Subcutaneous abdominal adipose tissue (tissue), 5 donors: ENCODE data around the gene POLR3A.

Experiments
- H3K27ac ChIP-seq: one replicate; pipeline ENCODE4 v1.7.0; 2013; ENCODE audit warnings: low read depth, mild to moderate bottlenecking, inconsistent platforms, low read length, moderate library complexity
- H3K27me3 ChIP-seq, 5 donors: one replicate each; pipeline ENCODE4 v1.7.0; 2013; ENCODE audit warnings: low read length in 5 of 5, inconsistent platforms in 1 of 5; ENCODE audit not compliant: control insufficient read depth in 5 of 5, insufficient read depth in 4 of 5
- H3K36me3 ChIP-seq, 5 donors: one replicate each; pipeline ENCODE4 v1.7.0; 2013; ENCODE audit warnings: low read length in 5 of 5; ENCODE audit not compliant: control insufficient read depth in 5 of 5, insufficient read depth in 5 of 5
- H3K4me1 ChIP-seq, 5 donors: one replicate each; pipeline ENCODE4 v1.7.0; 2013; ENCODE audit warnings: low read length in 5 of 5, mild to moderate bottlenecking in 3 of 5, moderate library complexity in 1 of 5; ENCODE audit not compliant: control insufficient read depth in 5 of 5, insufficient read depth in 5 of 5
- H3K4me3 ChIP-seq, 5 donors: one replicate each; pipeline ENCODE4 v1.7.0; 2013; ENCODE audit warnings: low read length in 5 of 5, low read depth in 1 of 5
- H3K9ac ChIP-seq, 5 donors: one replicate each; pipeline ENCODE4 v1.7.0; 2013; ENCODE audit warnings: low read length in 5 of 5, mild to moderate bottlenecking in 4 of 5, moderate library complexity in 3 of 5
- H3K9me3 ChIP-seq, 5 donors: one replicate each; pipeline ENCODE4 v1.7.0; 2013; ENCODE audit warnings: low read length in 5 of 5; ENCODE audit not compliant: control insufficient read depth in 5 of 5
- donor health status: healthy.
- donor health status: healthy.
- donor health status: healthy.
- donor health status: healthy.
- donor health status: healthy.

Gene POLR3A

GRCh38 chr10:78047314-78047891 is 18.1 kb upstream of the POLR3A start:
- Histone ChIP-seq H3K9me3 (no peaks in the 10 kb centered on the region), H3K4me3 (no peak overlapping the region), H3K27me3 (no peaks in the 10 kb centered on the region), H3K9ac (no peak overlapping the region), H3K4me1 (peaks cover 0 to 14% (median 6%) of the 10 kb centered on the region in 5 donors), H3K36me3 (peaks cover 2 to 10% (median 4%) of the 10 kb centered on the region in 5 donors), H3K27ac (no peak overlapping the region)

- Histone ChIP-seq H3K27me3 (no peaks in the 10 kb centered on the region), H3K4me3 (no peak overlapping the region), H3K9ac (no peak overlapping the region), H3K9me3 (no peaks in the 10 kb centered on the region), H3K4me1 (peaks cover 0 to 14% (median 6%) of the 10 kb centered on the region in 5 donors), H3K27ac (no peak overlapping the region), H3K36me3 (peaks cover 2 to 16% (median 10%) of the 10 kb centered on the region in 5 donors)
Measured at GRCh38 chr10:78046711-78047269, 17.5 kb upstream of the POLR3A start.

- Histone ChIP-seq H3K36me3 (peaks cover 2 to 25% (median 20%) of the 10 kb centered on the region in 5 donors), H3K27ac (no peak overlapping the region), H3K4me1 (peaks cover 0 to 14% (median 6%) of the 10 kb centered on the region in 5 donors), H3K4me3 (no peak overlapping the region), H3K9ac (no peak overlapping the region), H3K9me3 (no peaks in the 10 kb centered on the region), H3K27me3 (no peaks in the 10 kb centered on the region)
Measured at GRCh38 chr10:78045856-78046255, 16.5 kb upstream of the POLR3A start.

GRCh38 chr10:78045237-78045636 is 15.9 kb upstream of the POLR3A start:
- Histone ChIP-seq H3K9me3 (no peaks in the 10 kb centered on the region), H3K27me3 (no peaks in the 10 kb centered on the region), H3K9ac (no peak overlapping the region), H3K27ac (no peak overlapping the region), H3K4me3 (no peak overlapping the region), H3K4me1 (peaks cover 0 to 14% (median 6%) of the 10 kb centered on the region in 5 donors), H3K36me3 (peaks cover 7 to 32% (median 26%) of the 10 kb centered on the region in 5 donors)

- Histone ChIP-seq H3K4me1 (peaks cover 0 to 14% (median 6%) of the 10 kb centered on the region in 5 donors), H3K9ac (no peak overlapping the region), H3K4me3 (no peak overlapping the region), H3K9me3 (no peaks in the 10 kb centered on the region), H3K27ac (no peak overlapping the region), H3K27me3 (no peaks in the 10 kb centered on the region), H3K36me3 (peaks cover 12 to 37% (median 31%) of the 10 kb centered on the region in 5 donors)
Measured at GRCh38 chr10:78044699-78045098, 15.4 kb upstream of the POLR3A start.

- Histone ChIP-seq H3K27me3 (no peaks in the 10 kb centered on the region), H3K4me3 (no peak overlapping the region), H3K9ac (no peak overlapping the region), H3K9me3 (no peaks in the 10 kb centered on the region), H3K36me3 (peaks cover 14 to 40% (median 36%) of the 10 kb centered on the region in 5 donors), H3K4me1 (peaks cover 0 to 14% (median 6%) of the 10 kb centered on the region in 5 donors), H3K27ac (no peak overlapping the region)
Measured at GRCh38 chr10:78044179-78044578, 14.9 kb upstream of the POLR3A start.

- Histone ChIP-seq H3K27me3 (no peaks in the 10 kb centered on the region), H3K4me3 (no peak overlapping the region), H3K9me3 (no peaks in the 10 kb centered on the region), H3K9ac (no peak overlapping the region), H3K27ac (no peak overlapping the region), H3K36me3 (peaks cover 22 to 51% (median 50%) of the 10 kb centered on the region in 5 donors), H3K4me1 (peaks cover 0 to 14% (median 6%) of the 10 kb centered on the region in 5 donors)
Measured at GRCh38 chr10:78042752-78043104, 13.4 kb upstream of the POLR3A start.

GRCh38 chr10:78042058-78042751 is 12.9 kb upstream of the POLR3A start:
- Histone ChIP-seq H3K4me1 (peaks cover 0 to 8% (median 1%) of the 10 kb centered on the region in 5 donors), H3K9me3 (no peaks in the 10 kb centered on the region), H3K36me3 (peaks cover 26 to 57% (median 55%) of the 10 kb centered on the region in 5 donors), H3K9ac (no peak overlapping the region), H3K27me3 (no peaks in the 10 kb centered on the region), H3K27ac (no peak overlapping the region), H3K4me3 (no peak overlapping the region)

- Histone ChIP-seq H3K9ac (no peak overlapping the region), H3K36me3 (peaks cover 31 to 65% (median 63%) of the 10 kb centered on the region in 5 donors), H3K9me3 (no peaks in the 10 kb centered on the region), H3K27me3 (no peaks in the 10 kb centered on the region), H3K4me1 (peaks cover 0 to 14% (median 0%) of the 10 kb centered on the region in 5 donors), H3K27ac (no peak overlapping the region), H3K4me3 (no peak overlapping the region)
Measured at GRCh38 chr10:78041170-78042057, 12.1 kb upstream of the POLR3A start.
